HG03457 (cell line): ENCODE measurements around the gene STX16.

Experiments used
- ATAC-seq: cut with Tn5 transposase; IDR thresholded peaks from one replicate; pipeline ENCODE4 v1.9.1; 2021; ENCODE audit warnings: moderate number of reproducible peaks; ENCODE audit not compliant: unreplicated experiment

STX16 gene

GRCh38 chr20:58709013-58709702, 58.1 kb downstream of the STX16 start:
- ATAC-seq, result no peak

- no peak for ATAC-seq
These were observed 58.6 kb downstream of the STX16 start for GRCh38 chr20:58709703-58710039.

- ATAC-seq, result no peak
These were observed 59.6 kb downstream of the STX16 start for GRCh38 chr20:58710481-58711265.

- ATAC-seq, result no peak
These were observed 60.4 kb downstream of the STX16 start for GRCh38 chr20:58711266-58712051.

- no peak for ATAC-seq
These were observed 61.2 kb downstream of the STX16 start for GRCh38 chr20:58712151-58712791.

- ATAC-seq, result no peak
These were observed 62.0 kb downstream of the STX16 start for GRCh38 chr20:58712806-58713731.

GRCh38 chr20:58713801-58714339, 62.8 kb downstream of the STX16 start:
- no peak for ATAC-seq

GRCh38 chr20:58714340-58714922, 63.3 kb downstream of the STX16 start:
- ATAC-seq, result no peak

- no peak for ATAC-seq
These were observed 63.9 kb downstream of the STX16 start for GRCh38 chr20:58714923-58715351.

- ATAC-seq, result no peak
These were observed 64.3 kb downstream of the STX16 start for GRCh38 chr20:58715391-58715800.

- no peak for ATAC-seq
These were observed 64.9 kb downstream of the STX16 start for GRCh38 chr20:58715801-58716475.

- ATAC-seq, result no peak
These were observed 65.6 kb downstream of the STX16 start for GRCh38 chr20:58716476-58717277.

GRCh38 chr20:58717278-58718091, 66.4 kb downstream of the STX16 start:
- ATAC-seq, result no peak

GRCh38 chr20:58718121-58718563, 67.1 kb downstream of the STX16 start:
- no peak for ATAC-seq

- ATAC-seq, result no peak
These were observed 67.6 kb downstream of the STX16 start for GRCh38 chr20:58718729-58719128.

- no peak for ATAC-seq
These were observed 68.2 kb downstream of the STX16 start for GRCh38 chr20:58719258-58719657.

- no peak for ATAC-seq
These were observed 68.9 kb downstream of the STX16 start for GRCh38 chr20:58719971-58720371.
